ENCODE results near the gene KIF16B. TPM values are rescaled to one million over a fixed set of nuclear protein-coding genes. Genes with fewer than 3 reads are reported as not detected.

KIF16B gene
- total RNA-seq, 4 donors from 2014 or later: 19.9 to 40.2 (median 20.5) TPM

- Histone ChIP-seq H3K4me1 (peaks cover 0 to 21% (median 1%) of the 10 kb centered on the region in 4 donors), H3K4me3 (no peak overlapping the region), H3K36me3 (peaks cover 0 to 19% (median 0%) of the 10 kb centered on the region in 3 donors), H3K9me3 (no peaks in the 10 kb centered on the region), H3K27ac (no peak overlapping the region), H3K27me3 (no peaks in the 10 kb centered on the region)
- 83 to 90% methylated on average over 3 of the region's 3 CpGs for WGBS, 2 donors
- TF ChIP-seq POLR2A (IDR thresholded peaks at IDR 0.05): no peak
- no peak for TF ChIP-seq CTCF (IDR thresholded peaks at IDR 0.05)
- no peak for TF ChIP-seq EP300 (IDR thresholded peaks at IDR 0.05)
- no peak for DNase-seq (ENCODE audit: low spot score in 2 of 2)
These were observed 126.3 kb downstream of the KIF16B start for GRCh38 chr20:16446991-16447390.

- Histone ChIP-seq H3K4me3 (no peak overlapping the region), H3K27me3 (no peaks in the 10 kb centered on the region), H3K27ac (no peak overlapping the region), H3K9me3 (no peaks in the 10 kb centered on the region), H3K36me3 (peaks cover 0 to 19% (median 0%) of the 10 kb centered on the region in 3 donors), H3K4me1 (peaks cover 0 to 21% (median 1%) of the 10 kb centered on the region in 4 donors)
- no peak for TF ChIP-seq CTCF (IDR thresholded peaks at IDR 0.05)
- no peak for TF ChIP-seq POLR2A (IDR thresholded peaks at IDR 0.05)
- no peak for TF ChIP-seq EP300 (IDR thresholded peaks at IDR 0.05)
- 76 to 82% methylated on average over 4 of the region's 4 CpGs for WGBS, 2 donors
- DNase-seq (ENCODE audit: low spot score in 2 of 2): no peak
These were observed 127.0 kb downstream of the KIF16B start for GRCh38 chr20:16446246-16446645.

- no peak for DNase-seq (ENCODE audit: low spot score in 2 of 2)
- Histone ChIP-seq H3K27ac (no peak overlapping the region), H3K4me1 (peaks cover 0 to 21% (median 1%) of the 10 kb centered on the region in 4 donors), H3K27me3 (no peaks in the 10 kb centered on the region), H3K36me3 (peaks cover 0 to 14% (median 0%) of the 10 kb centered on the region in 3 donors), H3K4me3 (no peak overlapping the region), H3K9me3 (no peaks in the 10 kb centered on the region)
- WGBS, 2 donors: 64 to 66% methylated on average over 3 of the region's 3 CpGs
- no peak for TF ChIP-seq EP300 (IDR thresholded peaks at IDR 0.05)
- TF ChIP-seq POLR2A (IDR thresholded peaks at IDR 0.05): no peak
- TF ChIP-seq CTCF (IDR thresholded peaks at IDR 0.05): no peak
These were observed 127.8 kb downstream of the KIF16B start for GRCh38 chr20:16445482-16445881.

GRCh38 chr20:16444057-16444777 is 129.0 kb downstream of the KIF16B start:
- DNase-seq (ENCODE audit: low spot score in 2 of 2): peak in 1 of 2 donors; percentile 8
- H3K4me1 ChIP-seq: peaks cover 0 to 21% (median 1%) of the 10 kb centered on the region in 4 donors
- no peak overlapping the region for H3K27ac ChIP-seq
- no peaks in the 10 kb centered on the region for H3K27me3 ChIP-seq
- TF ChIP-seq CTCF (IDR thresholded peaks at IDR 0.05) (no peak), EP300 (IDR thresholded peaks at IDR 0.05) (peak in 1 of 2 donors; percentile 12)
- peaks cover 0 to 3% (median 0%) of the 10 kb centered on the region in 3 donors for H3K36me3 ChIP-seq
- WGBS, 2 donors: 86 to 88% methylated on average over 6 of the region's 6 CpGs
- H3K9me3 ChIP-seq: no peaks in the 10 kb centered on the region
- H3K4me3 ChIP-seq: no peak overlapping the region

- Histone ChIP-seq H3K27ac (no peak overlapping the region), H3K36me3 (peaks cover 0 to 4% (median 0%) of the 10 kb centered on the region in 3 donors), H3K4me1 (peaks cover 0 to 21% (median 1%) of the 10 kb centered on the region in 4 donors), H3K4me3 (no peak overlapping the region), H3K9me3 (no peaks in the 10 kb centered on the region), H3K27me3 (no peaks in the 10 kb centered on the region)
- 94 to 97% methylated on average over 2 of the region's 2 CpGs for WGBS, 2 donors
- TF ChIP-seq POLR2A (IDR thresholded peaks at IDR 0.05): no peak
- TF ChIP-seq EP300 (IDR thresholded peaks at IDR 0.05): no peak
- TF ChIP-seq CTCF (IDR thresholded peaks at IDR 0.05): no peak
- no peak for DNase-seq (ENCODE audit: low spot score in 2 of 2)
These were observed 131.6 kb downstream of the KIF16B start for GRCh38 chr20:16441546-16442164.
